GM19468 (cell line): ENCODE data around the gene TFAP2D.

Source experiments
- ATAC-seq: cut with Tn5 transposase; IDR thresholded peaks from one replicate; pipeline ENCODE4 v1.9.1; 2021; ENCODE audit warnings: mild to moderate bottlenecking, moderate library complexity, moderate number of reproducible peaks; ENCODE audit not compliant: unreplicated experiment; ENCODE audit errors: extremely low read depth

The TFAP2D gene

DNA sequence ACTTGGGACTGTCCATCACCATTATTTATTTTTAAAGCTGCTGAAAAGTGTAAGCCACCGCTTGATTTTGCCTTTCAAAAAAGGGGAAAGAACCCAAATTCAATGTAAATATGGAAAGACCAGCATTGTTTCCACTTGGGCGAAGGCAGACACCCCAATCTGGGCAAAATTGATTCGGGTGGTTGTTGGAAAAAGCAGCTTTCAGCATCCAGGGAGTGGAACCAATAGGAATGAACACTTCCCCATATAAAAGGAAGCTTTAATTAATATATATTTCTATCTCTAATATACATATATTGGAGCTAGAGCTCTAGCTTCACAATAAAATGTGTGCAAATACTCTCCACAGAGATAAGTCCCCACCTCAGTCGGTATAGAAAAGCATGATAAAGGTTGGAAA is at the start of gene TFAP2D:
TSS of gene TFAP2D (plus strand) at position 301 of the 400 bp plus-strand sequence. CDS start 530 bp downstream, outside the sequence.
- ATAC-seq, result no peak

DNA sequence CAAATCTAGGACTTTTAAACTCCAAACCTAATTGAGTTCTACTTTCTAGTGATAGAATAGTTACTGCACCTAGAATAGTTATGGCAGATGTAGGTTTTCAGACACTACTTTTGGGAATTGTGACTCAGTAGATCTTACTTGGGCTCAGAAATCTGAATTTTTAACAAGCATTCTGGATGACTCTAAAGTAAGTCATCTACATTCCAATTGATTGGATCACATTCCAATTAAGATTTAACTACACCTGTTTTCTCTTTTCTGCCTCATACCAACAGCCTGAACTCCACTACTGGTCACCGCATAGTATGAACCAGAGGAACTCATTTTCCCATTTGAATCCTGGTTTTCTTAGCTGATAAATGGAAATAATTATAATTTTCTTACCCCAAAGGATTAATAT is 49.5 kb upstream of the TFAP2D start:
- no peak for ATAC-seq

DNA sequence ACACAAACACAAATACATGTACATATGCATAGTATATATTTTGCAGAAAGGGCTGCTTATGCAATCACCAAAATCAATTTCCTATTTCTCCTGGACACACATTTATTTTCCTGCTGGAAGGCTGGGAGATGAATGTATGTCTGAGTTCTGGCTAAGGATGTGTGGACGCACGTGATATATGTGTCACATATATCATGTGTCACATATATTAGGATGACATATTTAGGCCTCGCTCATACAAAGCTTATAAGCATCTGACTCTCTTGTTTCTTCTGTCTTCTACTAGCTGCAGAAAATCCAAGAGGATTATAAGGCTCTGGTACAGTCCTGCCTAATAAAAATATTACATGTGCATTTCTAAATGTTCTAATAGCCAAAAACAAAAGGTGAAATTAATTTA is 47.2 kb upstream of the TFAP2D start:
- ATAC-seq, result no peak

DNA sequence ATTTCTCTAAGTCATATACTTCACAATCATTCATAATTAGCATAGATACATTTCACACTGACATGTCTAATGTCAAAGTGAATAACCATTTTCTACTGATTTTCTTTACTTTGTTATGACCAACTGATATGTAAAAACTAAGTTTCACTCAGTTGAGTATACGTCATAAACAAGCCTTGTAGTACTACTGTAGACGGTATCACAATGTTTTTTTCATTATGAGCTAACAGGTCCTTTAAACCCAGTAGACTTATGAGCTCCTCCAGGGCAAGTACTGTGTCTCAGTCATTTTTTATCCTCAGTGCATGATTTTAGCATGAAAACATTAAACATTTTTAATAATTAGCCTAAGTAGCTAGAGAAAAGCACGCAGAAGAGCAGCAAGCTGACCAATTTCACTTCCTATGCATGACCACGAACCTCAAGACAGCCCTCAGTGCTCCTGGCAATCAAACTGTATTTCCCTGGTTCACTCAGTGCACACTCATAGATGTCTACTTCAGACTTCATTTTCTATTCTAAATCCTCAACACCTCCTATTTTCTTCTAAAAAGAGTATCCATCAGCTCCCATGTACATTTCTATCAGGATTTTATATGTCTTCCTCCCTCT is 32.0 kb upstream of the TFAP2D start:
- no peak for ATAC-seq

DNA sequence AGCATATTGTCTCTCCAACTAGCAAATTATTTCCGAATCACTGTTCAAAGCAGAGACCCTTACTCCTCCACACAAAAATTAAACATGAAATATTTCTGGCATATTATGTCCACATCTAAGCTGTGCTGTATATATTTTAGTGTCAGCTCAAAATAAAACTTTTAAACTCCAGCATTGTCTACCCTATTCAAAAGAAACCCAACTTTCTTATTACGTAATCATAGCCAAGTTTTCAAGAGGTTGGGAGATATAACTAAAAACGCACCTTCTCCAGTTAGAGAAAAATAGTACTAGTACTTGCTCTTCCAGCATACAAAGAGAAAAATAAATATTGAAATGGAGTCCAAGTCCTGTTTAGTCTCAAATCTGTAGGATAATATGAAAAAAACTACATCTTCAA is 24.1 kb upstream of the TFAP2D start:
- ATAC-seq, result no peak

DNA sequence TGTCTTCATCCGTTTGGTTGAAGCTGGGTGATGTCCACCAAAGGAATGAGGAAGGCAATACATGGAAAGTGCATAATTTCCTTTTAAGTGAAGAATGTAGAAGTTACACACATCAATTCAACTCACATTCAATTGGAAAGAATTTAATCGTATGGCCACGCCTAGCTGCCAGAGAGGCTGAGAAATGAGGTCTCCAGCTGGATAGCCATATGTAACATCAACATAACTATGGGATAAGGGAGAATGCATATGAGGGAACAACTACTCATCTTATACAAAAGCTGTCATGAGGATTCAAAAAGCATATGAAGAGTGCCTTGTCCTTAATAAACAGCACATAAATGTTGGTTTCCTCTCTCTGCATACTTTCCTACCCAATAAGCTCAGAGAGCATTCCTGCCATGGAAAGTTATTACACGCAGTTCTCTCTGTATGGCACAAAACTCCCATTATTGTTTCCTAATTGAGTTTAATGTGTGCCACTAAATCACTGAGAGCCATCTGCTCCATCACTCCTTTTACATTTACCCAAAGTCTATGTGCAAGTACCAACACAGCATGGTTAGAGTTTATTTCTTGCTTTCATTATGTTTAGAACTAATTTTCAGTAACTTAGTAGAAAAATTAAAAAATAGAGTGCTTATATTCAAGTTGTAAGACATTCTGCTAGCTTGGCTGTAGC is 21.4 kb upstream of the TFAP2D start:
- ATAC-seq, result no peak

DNA sequence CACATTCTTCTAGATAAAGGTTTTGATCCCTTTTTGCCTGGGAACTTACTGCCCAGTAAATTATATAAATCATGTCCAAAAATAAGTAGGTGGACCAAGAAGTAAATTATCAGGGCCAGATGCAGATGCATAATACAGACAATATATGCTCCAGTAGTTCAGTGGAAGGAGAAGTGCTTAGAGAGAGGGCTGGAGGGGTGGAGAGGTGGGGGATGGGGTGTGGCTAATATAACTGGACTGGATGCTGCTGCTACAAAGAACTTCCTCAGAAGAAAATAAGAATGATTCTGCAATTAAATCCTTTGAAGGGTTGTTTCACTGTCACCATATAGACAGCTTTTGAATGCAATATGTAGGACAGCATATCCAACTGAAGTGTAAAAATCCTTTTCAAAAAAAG is 14.8 kb upstream of the TFAP2D start:
- no peak for ATAC-seq

DNA sequence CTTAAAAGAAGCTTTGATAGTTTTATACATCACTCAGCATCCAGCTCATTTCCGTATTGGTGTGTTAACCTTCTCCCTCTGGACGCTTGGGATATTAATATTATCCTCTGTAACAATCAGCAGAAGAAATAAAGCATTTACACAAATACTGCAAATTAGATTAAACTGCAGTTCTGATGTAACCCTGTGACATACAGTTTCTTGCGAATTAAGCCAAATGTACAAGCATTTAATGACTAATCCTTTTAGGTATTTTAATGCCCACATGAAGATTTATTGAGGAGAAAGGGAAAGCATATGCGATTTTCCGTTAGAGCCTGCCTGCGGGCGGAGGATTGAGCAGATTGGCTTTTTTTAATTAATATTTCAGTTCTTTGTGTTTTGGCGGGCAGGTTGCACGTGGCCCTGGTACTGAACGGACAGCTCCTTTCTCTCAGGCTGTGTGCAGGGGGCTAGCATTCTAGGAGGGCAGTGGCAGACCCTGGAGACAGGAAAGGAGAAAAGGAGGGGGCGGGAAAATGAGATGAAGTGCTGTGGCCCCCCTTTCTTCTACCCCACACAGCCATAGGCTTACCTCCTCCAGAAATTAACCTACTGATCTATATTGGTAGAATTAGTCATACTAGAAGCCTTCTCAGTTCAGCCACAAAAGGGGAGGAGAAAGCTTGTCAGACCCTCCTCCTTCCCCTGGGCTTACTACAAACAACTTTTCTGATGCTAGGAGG is 14.1 kb upstream of the TFAP2D start:
- no peak for ATAC-seq

DNA sequence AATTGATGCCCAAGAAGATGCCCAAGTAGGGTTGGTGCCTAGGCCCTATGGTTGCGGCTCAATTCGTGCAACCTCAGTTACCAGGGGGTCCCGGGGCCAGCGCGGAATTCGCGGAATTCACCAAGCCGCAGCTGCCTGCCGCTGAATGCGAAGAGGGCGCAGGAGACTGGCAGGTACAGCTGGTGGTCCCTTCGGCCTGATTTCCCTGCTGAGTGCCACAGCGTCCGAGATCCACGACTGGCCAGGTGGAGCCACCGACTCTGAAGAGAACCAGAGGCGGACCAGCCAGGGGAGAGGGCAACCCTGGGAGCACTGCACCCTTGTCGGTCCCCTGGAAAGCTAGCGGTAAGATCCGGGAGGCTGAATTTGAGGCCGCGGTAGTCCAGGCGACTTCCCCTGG is 6.8 kb upstream of the TFAP2D start:
- ATAC-seq, result no peak

DNA sequence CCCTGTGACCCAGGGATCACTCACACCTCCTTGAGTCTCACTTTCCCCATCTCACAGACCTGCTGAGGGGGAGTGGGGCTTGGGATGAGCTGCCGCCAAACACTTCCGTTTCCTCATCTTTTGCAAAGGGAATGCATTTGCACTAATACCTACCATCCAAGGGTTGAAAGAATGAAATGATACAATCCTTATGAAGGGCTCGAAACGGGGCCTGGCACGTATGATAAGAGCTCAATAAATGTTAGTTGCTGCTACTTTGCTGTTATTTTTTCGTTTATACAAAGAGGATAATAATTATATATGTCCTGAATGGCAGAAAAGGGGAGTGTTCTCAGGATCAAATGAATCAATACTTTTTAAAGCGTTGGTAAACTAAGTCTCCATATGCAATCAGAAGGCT is 6.1 kb upstream of the TFAP2D start:
- ATAC-seq, result no peak

DNA sequence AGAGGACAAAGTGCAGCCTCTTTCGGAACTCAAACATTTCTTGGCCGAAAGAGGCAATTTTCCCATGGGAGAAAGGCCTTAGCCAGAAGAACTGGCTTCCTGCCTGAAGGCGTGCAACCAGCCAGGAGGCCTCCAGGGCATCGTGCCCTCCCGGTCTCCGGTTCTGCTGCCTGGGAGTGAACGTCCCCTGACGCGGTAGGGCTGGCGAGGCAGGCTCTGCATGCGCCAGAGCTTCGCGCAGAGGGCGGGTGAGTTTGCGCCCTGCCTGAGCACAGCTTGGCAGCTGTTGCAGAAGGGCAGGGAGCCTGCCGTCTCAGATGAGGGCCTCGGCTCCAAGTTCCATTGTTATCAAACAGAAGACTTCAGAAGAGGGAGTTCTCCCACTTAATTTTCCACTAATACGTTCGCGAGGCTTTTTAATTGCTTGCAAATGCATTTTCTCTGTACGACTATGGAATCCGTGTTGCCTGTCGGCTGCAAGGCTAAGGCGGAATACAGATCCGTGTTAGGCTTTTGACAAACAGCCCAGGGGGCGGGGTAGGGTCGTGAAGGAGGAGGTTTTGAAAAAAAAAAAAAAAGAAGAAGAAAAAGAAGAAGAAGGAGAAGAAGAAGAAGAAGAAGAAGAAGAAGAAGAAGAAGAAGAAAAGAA is 5.5 kb upstream of the TFAP2D start:
- ATAC-seq, result no peak

DNA sequence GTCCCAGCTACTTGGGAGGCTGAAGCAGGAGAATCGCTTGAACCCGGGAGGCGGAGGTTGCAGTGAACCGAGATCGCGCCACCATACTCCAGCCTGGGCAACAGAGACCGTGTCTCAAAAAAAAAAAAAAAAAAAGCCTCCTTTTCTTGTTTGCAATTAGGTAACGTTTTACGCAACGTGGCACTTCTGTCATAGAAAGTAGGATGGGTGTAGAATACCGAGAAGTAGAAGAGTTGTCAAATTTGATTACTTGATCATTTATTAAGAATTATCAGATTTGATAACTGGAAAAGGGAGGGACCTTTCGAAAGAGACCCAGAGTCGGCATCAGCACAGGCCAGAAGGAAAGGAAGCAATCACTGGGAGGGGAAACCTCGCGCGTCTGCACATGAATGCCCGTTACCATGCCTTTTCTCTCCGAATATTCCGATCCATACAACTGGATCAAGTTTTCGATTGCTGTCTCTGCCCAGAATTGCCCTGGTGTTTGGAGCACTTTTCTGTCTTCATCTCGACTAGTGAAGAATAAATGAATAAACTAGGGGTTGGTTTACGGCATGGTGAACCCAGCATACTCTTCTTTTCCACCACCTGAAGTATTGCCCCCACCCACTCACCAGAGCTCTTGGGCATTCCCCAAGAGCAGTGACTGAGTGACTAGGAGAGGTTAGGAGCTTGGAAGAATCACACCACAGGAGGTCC is 4.5 kb upstream of the TFAP2D start:
- ATAC-seq, result no peak

DNA sequence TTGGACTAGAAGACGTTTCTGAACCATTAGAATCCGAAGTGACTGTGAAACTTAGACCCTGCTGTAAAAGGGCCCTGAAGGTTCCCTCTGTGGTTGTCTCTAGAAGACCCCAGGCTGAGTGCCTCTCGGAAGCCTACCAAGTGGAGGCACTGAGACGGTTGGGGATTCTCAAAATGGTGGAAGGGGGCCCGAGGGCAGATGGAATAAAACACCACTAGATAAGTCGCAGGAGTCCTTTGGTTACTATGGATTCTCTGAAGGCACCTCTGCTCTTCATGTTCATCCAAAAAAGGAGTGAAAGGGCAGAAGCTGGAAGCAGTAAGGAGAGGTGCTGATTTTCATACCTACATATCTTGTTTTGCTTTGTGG is 4.0 kb upstream of the TFAP2D start:
- no peak for ATAC-seq

DNA sequence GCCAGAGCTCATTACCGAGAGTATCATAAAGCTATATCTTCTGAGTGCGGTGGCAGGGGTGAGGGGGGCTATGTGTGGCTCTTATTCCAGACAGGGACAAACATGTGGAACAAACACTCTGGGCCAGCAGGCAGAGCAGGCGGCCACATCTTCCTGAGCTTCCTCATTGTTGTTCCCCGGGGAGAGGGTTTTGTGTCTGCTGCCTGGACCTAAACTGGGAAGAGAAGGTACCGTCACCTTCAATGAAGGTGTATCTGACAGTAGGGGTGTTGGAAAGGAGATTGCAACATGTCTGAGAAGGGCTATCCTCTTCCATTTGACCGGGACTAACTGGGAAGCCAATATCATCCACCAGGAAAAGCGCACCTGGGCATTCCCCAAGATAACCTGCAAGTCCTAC is 1.6 kb upstream of the TFAP2D start:
- ATAC-seq, result no peak

DNA sequence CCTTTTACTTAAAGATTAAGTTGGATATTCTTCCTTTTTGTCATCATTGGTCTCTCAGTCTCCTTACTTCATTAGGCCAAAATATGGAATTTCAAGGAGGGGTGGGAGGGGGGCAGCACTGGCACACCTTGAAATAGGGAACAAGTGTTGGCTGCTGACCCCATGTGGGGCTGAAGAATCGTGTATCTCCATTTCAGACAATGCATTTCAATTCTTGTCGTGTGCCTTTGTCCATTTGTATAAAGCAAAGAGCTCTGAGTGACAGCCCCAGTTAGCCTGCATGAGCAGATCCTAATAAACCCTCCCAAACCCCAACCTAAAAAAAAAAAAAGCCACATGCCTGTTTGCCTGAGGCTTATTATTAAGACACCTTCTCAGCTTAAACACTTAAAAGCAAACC is 1.0 kb upstream of the TFAP2D start:
- no peak for ATAC-seq

DNA sequence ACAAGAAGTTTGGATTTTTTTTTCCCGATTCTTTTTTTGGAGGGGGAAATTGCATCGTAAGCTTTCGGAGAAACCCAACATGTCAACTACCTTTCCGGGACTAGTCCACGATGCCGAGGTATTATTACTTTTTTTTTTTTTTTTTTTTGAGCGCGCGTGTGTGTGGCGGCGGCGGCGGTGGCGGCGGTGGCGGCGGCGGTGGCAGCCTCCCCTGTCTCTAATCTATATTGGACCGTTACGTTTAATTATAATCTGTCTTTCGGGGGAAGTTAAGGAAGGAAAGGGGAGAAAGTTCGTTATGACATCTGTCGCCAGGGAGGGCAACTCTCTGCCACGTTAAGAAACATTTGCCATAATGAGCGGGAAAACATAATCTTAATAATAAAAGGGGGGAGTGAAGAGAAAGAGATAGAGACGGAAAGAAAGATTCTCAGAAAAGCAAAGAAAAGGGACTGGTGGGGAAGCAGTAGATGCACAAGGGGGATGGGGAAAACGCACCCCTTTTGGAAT is 706 bp downstream of the TFAP2D start:
- no peak for ATAC-seq

DNA sequence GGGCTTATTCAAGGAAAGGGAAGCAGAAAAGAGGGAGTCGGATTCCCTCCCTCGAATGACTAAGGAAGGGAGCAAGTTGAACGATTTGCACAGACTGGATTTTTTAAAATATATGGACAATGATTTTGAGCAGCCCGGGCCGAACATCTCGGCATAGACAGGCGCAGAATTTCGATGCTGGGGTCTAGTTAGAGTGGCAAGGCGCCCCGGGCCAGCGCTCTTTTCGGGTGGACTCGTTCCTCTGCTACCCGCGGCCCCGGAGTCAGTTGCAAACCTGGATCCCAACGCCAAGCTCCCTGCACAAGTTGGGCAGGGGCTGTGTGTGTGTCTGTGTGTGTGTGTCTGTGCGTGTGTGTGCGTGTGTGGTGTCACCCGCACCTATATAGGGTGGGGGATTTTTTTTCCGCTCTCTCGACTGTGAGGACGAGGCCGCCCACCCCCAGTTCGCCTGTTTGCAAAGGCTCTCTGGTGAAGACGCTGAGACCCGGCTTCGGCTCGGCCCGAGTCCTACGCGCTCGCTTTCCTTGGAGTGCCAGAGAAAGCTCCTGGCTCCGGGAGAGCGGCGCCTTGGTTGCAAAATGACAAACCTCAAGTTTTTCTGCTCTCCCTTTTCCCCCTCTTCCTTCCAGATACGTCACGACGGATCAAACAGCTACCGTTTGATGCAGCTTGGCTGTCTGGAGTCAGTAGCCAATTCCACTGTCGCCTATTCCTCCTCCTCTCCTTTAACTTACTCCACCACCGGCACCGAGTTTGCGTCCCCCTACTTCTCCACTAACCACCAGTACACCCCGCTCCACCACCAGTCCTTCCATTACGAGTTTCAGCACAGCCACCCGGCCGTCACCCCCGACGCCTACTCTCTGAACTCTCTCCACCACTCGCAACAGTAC is 1.4 kb downstream of the TFAP2D start:
- no peak for ATAC-seq

DNA sequence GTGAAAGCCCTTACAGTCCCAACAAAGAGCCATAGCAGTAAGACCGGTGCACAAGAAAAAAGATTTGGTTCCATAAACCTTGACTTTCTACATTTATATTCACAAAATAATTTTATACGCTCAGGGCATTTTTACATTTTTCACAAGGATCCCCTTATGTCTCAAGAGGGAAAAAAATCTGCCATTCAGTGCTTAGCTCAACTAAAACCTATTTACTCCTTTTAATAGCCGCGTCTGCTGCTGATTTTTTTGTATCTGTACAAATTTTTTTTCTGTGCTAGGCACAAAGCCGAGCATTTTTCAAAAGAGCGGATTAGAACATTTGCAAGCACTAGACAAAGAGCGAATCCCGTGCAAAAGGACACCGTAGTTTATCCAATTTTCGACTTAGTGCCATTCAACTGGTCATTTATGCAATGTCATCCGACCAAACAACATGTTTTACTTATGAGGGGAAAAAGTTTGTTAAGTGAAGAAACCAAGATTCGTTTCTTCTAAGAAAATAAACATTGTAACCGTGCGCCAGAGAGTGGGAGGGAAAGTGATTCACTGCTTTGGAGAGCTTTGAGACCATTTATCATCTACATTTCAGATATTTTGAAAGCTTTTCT is 3.7 kb downstream of the TFAP2D start:
- no peak for ATAC-seq
